Parathyroid adenoma (tissue), 2 donors: ENCODE results near the gene SULT6B1.
A peak's percentile ranks its signal among the peaks of the same experiment; 100 is the strongest.

Experiments
- H2AFZ ChIP-seq: fragments of 300-600 bp; sonication (generic); one replicate; pipeline ENCODE4 v1.7.0; 2017; ENCODE audit warnings: antibody characterized with exemption, mild to moderate bottlenecking
- H3K27ac ChIP-seq: fragments of 300-600 bp; sonication (generic); one replicate; pipeline ENCODE4 v1.7.0; 2017
- H3K27me3 ChIP-seq: fragments of 300-600 bp; sonication (generic); one replicate; pipeline ENCODE4 v1.7.0; 2017; ENCODE audit warnings: low read length; ENCODE audit not compliant: control insufficient read depth, insufficient read depth
- H3K36me3 ChIP-seq: fragments of 300-600 bp; sonication (generic); one replicate; pipeline ENCODE4 v1.7.0; 2017; ENCODE audit warnings: low read length; ENCODE audit not compliant: control insufficient read depth, insufficient read depth
- H3K4me1 ChIP-seq: fragments of 300-600 bp; sonication (generic); one replicate; pipeline ENCODE4 v1.7.0; 2017; ENCODE audit warnings: control low read depth
- H3K4me2 ChIP-seq: fragments of 300-600 bp; sonication (generic); one replicate; pipeline ENCODE4 v1.7.0; 2017; ENCODE audit warnings: low read length
- H3K4me3 ChIP-seq: fragments of 300-600 bp; sonication (generic); one replicate; pipeline ENCODE4 v1.7.0; 2017; ENCODE audit warnings: low read depth, low read length
- H3K79me2 ChIP-seq: fragments of 300-600 bp; sonication (generic); one replicate; pipeline ENCODE4 v1.7.0; 2017; ENCODE audit warnings: control low read depth
- H3K9ac ChIP-seq: fragments of 300-600 bp; sonication (generic); one replicate; pipeline ENCODE4 v1.7.0; 2017; ENCODE audit warnings: mild to moderate bottlenecking
- H3K9me3 ChIP-seq: fragments of 300-600 bp; sonication (generic); one replicate; pipeline ENCODE4 v1.7.0; 2017; ENCODE audit warnings: low read length; ENCODE audit not compliant: control insufficient read depth
- CTCF ChIP-seq: fragments of 300-600 bp; sonication (generic); IDR thresholded peaks from one replicate; pipeline ENCODE4 v1.7.0; 2017; ENCODE audit warnings: antibody characterized with exemption, mild to moderate bottlenecking
- donor health status: primary hyperparathyroidism.

The SULT6B1 gene

GRCh38 chr2:37180640-37181039, 7.8 kb downstream of the SULT6B1 start:
- H3K4me3 ChIP-seq, result no peak overlapping the region
- no peaks in the 10 kb centered on the region for H3K36me3 ChIP-seq

GRCh38 chr2:37180006-37180639, 8.3 kb downstream of the SULT6B1 start:
- Histone ChIP-seq H3K9ac (no peak overlapping the region), H3K36me3 (no peaks in the 10 kb centered on the region), H3K79me2 (no peaks in the 10 kb centered on the region), H2AFZ (peak overlapping the region; percentile 20), H3K9me3 (no peaks in the 10 kb centered on the region), H3K4me2 (no peak overlapping the region), H3K4me1 (peaks cover 5% of the 10 kb centered on the region), H3K27me3 (no peaks in the 10 kb centered on the region), H3K27ac (no peak overlapping the region), H3K4me3 (no peak overlapping the region)
- TF ChIP-seq CTCF, result no peak

More at GRCh38 chr2:37180640-37181039, 7.8 kb downstream of the SULT6B1 start:
- peaks cover 5% of the 10 kb centered on the region for H3K4me1 ChIP-seq
- H3K9me3 ChIP-seq, result no peaks in the 10 kb centered on the region
- H3K9ac ChIP-seq, result no peak overlapping the region
- H3K79me2 ChIP-seq, result no peaks in the 10 kb centered on the region
- no peak overlapping the region for H3K4me2 ChIP-seq
- no peaks in the 10 kb centered on the region for H3K27me3 ChIP-seq
- H2AFZ ChIP-seq, result no peak overlapping the region
- no peak for TF ChIP-seq CTCF
- no peak overlapping the region for H3K27ac ChIP-seq

- TF ChIP-seq CTCF, result no peak
- no peak overlapping the region for H3K4me2 ChIP-seq
- no peaks in the 10 kb centered on the region for H3K9me3 ChIP-seq
- H3K9ac ChIP-seq, result no peak overlapping the region
- no peaks in the 10 kb centered on the region for H3K36me3 ChIP-seq
- H2AFZ ChIP-seq, result no peak overlapping the region
- H3K27ac ChIP-seq, result no peak overlapping the region
- H3K79me2 ChIP-seq, result no peaks in the 10 kb centered on the region
- H3K27me3 ChIP-seq, result no peaks in the 10 kb centered on the region
- no peaks in the 10 kb centered on the region for H3K4me1 ChIP-seq
- H3K4me3 ChIP-seq, result no peak overlapping the region
Observed at GRCh38 chr2:37173741-37174140, 14.7 kb downstream of the SULT6B1 start.

- no peaks in the 10 kb centered on the region for H3K4me1 ChIP-seq
- no peaks in the 10 kb centered on the region for H3K9me3 ChIP-seq
- H3K79me2 ChIP-seq, result no peaks in the 10 kb centered on the region
- H3K4me3 ChIP-seq, result no peak overlapping the region
- no peaks in the 10 kb centered on the region for H3K36me3 ChIP-seq
- no peak for TF ChIP-seq CTCF
- no peak overlapping the region for H3K9ac ChIP-seq
- no peak overlapping the region for H2AFZ ChIP-seq
- H3K27ac ChIP-seq, result no peak overlapping the region
- no peaks in the 10 kb centered on the region for H3K27me3 ChIP-seq
- H3K4me2 ChIP-seq, result no peak overlapping the region
Observed at GRCh38 chr2:37171624-37171950, 16.9 kb downstream of the SULT6B1 start.
